GM10847 (cell line): ENCODE results near the gene EPHB1.

ENCODE experiments used
- POLR2A ChIP-seq: IDR thresholded peaks from 2 replicates; pipeline ENCODE4 v1.6.1; 2011; ENCODE audit not compliant: insufficient read length; ENCODE audit errors: extremely low read depth

The EPHB1 gene

GRCh38 chr3:134768116-134768515 lies 26.9 kb upstream of the EPHB1 start:
- TF ChIP-seq POLR2A: no peak

GRCh38 chr3:134768837-134769236 lies 26.2 kb upstream of the EPHB1 start:
- TF ChIP-seq POLR2A: no peak

- TF ChIP-seq POLR2A: no peak
Measured at GRCh38 chr3:134769287-134769868, 25.7 kb upstream of the EPHB1 start.

GRCh38 chr3:134772011-134772410 lies 23.0 kb upstream of the EPHB1 start:
- no peak for TF ChIP-seq POLR2A

GRCh38 chr3:134772591-134772990 lies 22.5 kb upstream of the EPHB1 start:
- no peak for TF ChIP-seq POLR2A

- TF ChIP-seq POLR2A: no peak
Measured at GRCh38 chr3:134775831-134776230, 19.2 kb upstream of the EPHB1 start.

GRCh38 chr3:134776518-134776917 lies 18.5 kb upstream of the EPHB1 start:
- TF ChIP-seq POLR2A: no peak

- no peak for TF ChIP-seq POLR2A
Measured at GRCh38 chr3:134777341-134777740, 17.7 kb upstream of the EPHB1 start.

GRCh38 chr3:134790065-134790464 lies 5.0 kb upstream of the EPHB1 start:
- TF ChIP-seq POLR2A: no peak

GRCh38 chr3:134791992-134792391 lies 3.1 kb upstream of the EPHB1 start:
- TF ChIP-seq POLR2A: no peak

- TF ChIP-seq POLR2A: no peak
Measured at GRCh38 chr3:134792700-134793099, 2.4 kb upstream of the EPHB1 start.

- TF ChIP-seq POLR2A: no peak
Measured at GRCh38 chr3:134793562-134793961, 1.5 kb upstream of the EPHB1 start.

GRCh38 chr3:134794323-134794722 lies 737 bp upstream of the EPHB1 start:
- no peak for TF ChIP-seq POLR2A

- no peak for TF ChIP-seq POLR2A
Measured at GRCh38 chr3:134795746-134796280, 753 bp downstream of the EPHB1 start.

- TF ChIP-seq POLR2A: no peak
Measured at GRCh38 chr3:134796281-134797056, 1.4 kb downstream of the EPHB1 start.

- TF ChIP-seq POLR2A: no peak
Measured at GRCh38 chr3:134797057-134797740, 2.1 kb downstream of the EPHB1 start.
